ENCODE measurements around the gene STH. TPM values are rescaled to one million over a fixed set of nuclear protein-coding genes. Genes with fewer than 3 reads are reported as not detected.

The STH gene
- total and polyA plus RNA-seq, 2 experiments from 2014 or later = 0.55 TPM; not detected in 1

GRCh38 chr17:46031440-46031839, 32.4 kb downstream of the STH start:
- H3K79me2 ChIP-seq (replicated peaks; ENCODE audit: insufficient read depth) = no peaks in the 10 kb centered on the region
- Mint-ChIP-seq H3K9me3 (no peaks in the 10 kb centered on the region), H3K36me3 (ENCODE audit: low read depth) (peaks cover 72% of the 10 kb centered on the region), H3K4me1 (peaks cover 38% of the 10 kb centered on the region), H3K27me3 (ENCODE audit: insufficient read depth, low read depth, poor library complexity) (peaks cover 21% of the 10 kb centered on the region), H3K27ac (no peak overlapping the region), H3K4me3 (no peak overlapping the region)
- ATAC-seq (no peak), DNase-seq (ENCODE audit: low spot score) (no peak)
- no peak overlapping the region for H3K27ac ChIP-seq (ENCODE audit: low read depth)
- H3F3A ChIP-seq (replicated peaks; ENCODE audit: low read depth) = peaks cover 18% of the 10 kb centered on the region
- no peak overlapping the region for H3K4me3 ChIP-seq
- peaks cover 34% of the 10 kb centered on the region for H3K4me1 ChIP-seq (ENCODE audit: insufficient read depth)
- no peak for TF ChIP-seq ZNF462 (CRISPR knock-in tag; IDR thresholded peaks at IDR 0.05)
- no peak for TF ChIP-seq CTCF (conservative IDR thresholded peaks at IDR 0.05; ENCODE audit: low read depth in 2 of 2)
- TF ChIP-seq JUNB (IDR thresholded peaks at IDR 0.05; ENCODE audit: unreplicated experiment) = no peak
- no peak for TF ChIP-seq NANOG (IDR thresholded peaks at IDR 0.05; ENCODE audit: borderline replicate concordance)
- TF ChIP-seq ZNF331 (CRISPR knock-in tag; IDR thresholded peaks at IDR 0.05; ENCODE audit: low read depth) = no peak
- no peak for TF ChIP-seq STAT1 (IDR thresholded peaks at IDR 0.05; ENCODE audit: unreplicated experiment)
- TF ChIP-seq REST (IDR thresholded peaks at IDR 0.05; ENCODE audit: unreplicated experiment) = no peak
- no peak for TF ChIP-seq EZH2 (IDR thresholded peaks at IDR 0.05; ENCODE audit: low read depth, unreplicated experiment)
- no peak for TF ChIP-seq ETS1 (IDR thresholded peaks at IDR 0.05)
- no peak for TF ChIP-seq EZH2phosphoT487 (IDR thresholded peaks at IDR 0.05; ENCODE audit: unreplicated experiment)
- no peak for TF ChIP-seq CREB1 (CRISPR knock-in tag; IDR thresholded peaks at IDR 0.05; ENCODE audit: low read depth)
- TF ChIP-seq ZNF114 (CRISPR knock-in tag; IDR thresholded peaks at IDR 0.05) = no peak
- no peak; the same call in 1 of the 2 replicates for TF ChIP-seq POLR2AphosphoS5 (IDR thresholded peaks at IDR 0.05; ENCODE audit: low read depth)
- H4K20me1 ChIP-seq (replicated peaks; ENCODE audit: insufficient read depth) = peaks cover 14% of the 10 kb centered on the region
- no peak overlapping the region for H3K4me2 ChIP-seq
- H3K9me2 ChIP-seq (ENCODE audit: insufficient read depth) = no peaks in the 10 kb centered on the region
- peaks cover 39% of the 10 kb centered on the region for H3K36me3 ChIP-seq (ENCODE audit: insufficient read depth)
- H3K27me3 ChIP-seq (ENCODE audit: insufficient read depth) = no peaks in the 10 kb centered on the region
- no peak overlapping the region for H2AFZ ChIP-seq

Measured in GM23338 (cell line).